Neural progenitor cell (in vitro differentiated cells): ENCODE data around the gene COLEC12.

Experiments
- EZH2phosphoT487 ChIP-seq: fragments of 200-600 bp; sonication (generic); IDR thresholded peaks from 2 replicates; pipeline ENCODE4 v1.6.1; 2017; ENCODE audit warnings: antibody characterized with exemption
- TF ChIP-seq, protein P1 (sequence below): fragments of 200-600 bp; sonication (generic); IDR thresholded peaks from 2 replicates; pipeline ENCODE4 v1.5.1; 2017; ENCODE audit warnings: antibody characterized with exemption, mild to moderate bottlenecking

- TF ChIP-seq, protein P1, sequence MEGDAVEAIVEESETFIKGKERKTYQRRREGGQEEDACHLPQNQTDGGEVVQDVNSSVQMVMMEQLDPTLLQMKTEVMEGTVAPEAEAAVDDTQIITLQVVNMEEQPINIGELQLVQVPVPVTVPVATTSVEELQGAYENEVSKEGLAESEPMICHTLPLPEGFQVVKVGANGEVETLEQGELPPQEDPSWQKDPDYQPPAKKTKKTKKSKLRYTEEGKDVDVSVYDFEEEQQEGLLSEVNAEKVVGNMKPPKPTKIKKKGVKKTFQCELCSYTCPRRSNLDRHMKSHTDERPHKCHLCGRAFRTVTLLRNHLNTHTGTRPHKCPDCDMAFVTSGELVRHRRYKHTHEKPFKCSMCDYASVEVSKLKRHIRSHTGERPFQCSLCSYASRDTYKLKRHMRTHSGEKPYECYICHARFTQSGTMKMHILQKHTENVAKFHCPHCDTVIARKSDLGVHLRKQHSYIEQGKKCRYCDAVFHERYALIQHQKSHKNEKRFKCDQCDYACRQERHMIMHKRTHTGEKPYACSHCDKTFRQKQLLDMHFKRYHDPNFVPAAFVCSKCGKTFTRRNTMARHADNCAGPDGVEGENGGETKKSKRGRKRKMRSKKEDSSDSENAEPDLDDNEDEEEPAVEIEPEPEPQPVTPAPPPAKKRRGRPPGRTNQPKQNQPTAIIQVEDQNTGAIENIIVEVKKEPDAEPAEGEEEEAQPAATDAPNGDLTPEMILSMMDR, result no peak
- TF ChIP-seq EZH2phosphoT487, result no peak
Measured at GRCh38 chr18:370751-371608, 129.5 kb downstream of the COLEC12 start.
